ENCODE results near the gene HOXA9. TPM values are rescaled to one million over a fixed set of nuclear protein-coding genes. Genes with fewer than 3 reads are reported as not detected.

HOXA9 gene
- total RNA-seq, 1 donor from 2014 or later: not detected

GRCh38 chr7:27171637-27172314, 6.4 kb upstream of the HOXA9 start:
- TF ChIP-seq CTCF (IDR thresholded peaks at IDR 0.05): no peak
- peak; percentile 9 for TF ChIP-seq EZH2 (IDR thresholded peaks at IDR 0.05)
- TF ChIP-seq EZH2phosphoT487 (IDR thresholded peaks at IDR 0.05): peak; percentile 50
- no peaks in the 10 kb centered on the region for H3F3A ChIP-seq (ENCODE audit: low read depth)
- Mint-ChIP-seq H3K27ac (no peak overlapping the region), H3K4me3 (peak overlapping the region; percentile 72), H3K36me3 (no peaks in the 10 kb centered on the region), H3K9me3 (peaks cover 9% of the 10 kb centered on the region), H3K27me3 (ENCODE audit: insufficient read depth, low read depth) (peaks cover 80% of the 10 kb centered on the region), H3K4me1 (peaks cover 2% of the 10 kb centered on the region)
- no peaks in the 10 kb centered on the region for H3K36me3 ChIP-seq
- H3K79me2 ChIP-seq (ENCODE audit: low read depth): no peaks in the 10 kb centered on the region
- no peak overlapping the region for H3K4me2 ChIP-seq
- DNase-seq (ENCODE audit: low spot score): peak; percentile 50
- H2AFZ ChIP-seq (replicated peaks): no peak overlapping the region
- H3K9me3 ChIP-seq (ENCODE audit: low read depth): no peaks in the 10 kb centered on the region
- no peak overlapping the region for H3K4me3 ChIP-seq
- H3K4me1 ChIP-seq: no peaks in the 10 kb centered on the region
- peaks cover 98% of the 10 kb centered on the region for H4K20me1 ChIP-seq (ENCODE audit: low read depth)
- H3K27ac ChIP-seq: no peak overlapping the region
- H3K9ac ChIP-seq: no peak overlapping the region
- H3K27me3 ChIP-seq: peaks cover 100% of the 10 kb centered on the region

- H3K79me2 ChIP-seq (ENCODE audit: low read depth): no peaks in the 10 kb centered on the region
- H3K27me3 Mint-ChIP-seq (ENCODE audit: insufficient read depth, low read depth): peaks cover 80% of the 10 kb centered on the region
- no peaks in the 10 kb centered on the region for H3K36me3 ChIP-seq
- H3F3A ChIP-seq (ENCODE audit: low read depth): no peaks in the 10 kb centered on the region
- H3K4me3 ChIP-seq: no peak overlapping the region
- DNase-seq (ENCODE audit: low spot score): peak; percentile 44
- peaks cover 100% of the 10 kb centered on the region for H3K27me3 ChIP-seq
- no peak overlapping the region for H2AFZ ChIP-seq (replicated peaks)
- peaks cover 98% of the 10 kb centered on the region for H4K20me1 ChIP-seq (ENCODE audit: low read depth)
- no peak overlapping the region for H3K27ac ChIP-seq
- H3K4me1 Mint-ChIP-seq: peaks cover 2% of the 10 kb centered on the region
- H3K9me3 Mint-ChIP-seq: peaks cover 9% of the 10 kb centered on the region
- peak overlapping the region; percentile 9 for H3K4me3 Mint-ChIP-seq
- H3K4me1 ChIP-seq: no peaks in the 10 kb centered on the region
- H3K4me2 ChIP-seq: no peak overlapping the region
- H3K36me3 Mint-ChIP-seq: no peaks in the 10 kb centered on the region
- peak; percentile 42 for TF ChIP-seq EZH2 (IDR thresholded peaks at IDR 0.05)
- TF ChIP-seq CTCF (IDR thresholded peaks at IDR 0.05): no peak
- TF ChIP-seq EZH2phosphoT487 (IDR thresholded peaks at IDR 0.05): peak; percentile 44
- H3K9ac ChIP-seq: no peak overlapping the region
- H3K27ac Mint-ChIP-seq: no peak overlapping the region
- no peaks in the 10 kb centered on the region for H3K9me3 ChIP-seq (ENCODE audit: low read depth)
Measured at GRCh38 chr7:27171325-27171636, 5.9 kb upstream of the HOXA9 start.

- Mint-ChIP-seq H3K9me3 (peaks cover 9% of the 10 kb centered on the region), H3K4me3 (no peak overlapping the region), H3K36me3 (no peaks in the 10 kb centered on the region), H3K27ac (no peak overlapping the region), H3K27me3 (ENCODE audit: insufficient read depth, low read depth) (peaks cover 78% of the 10 kb centered on the region), H3K4me1 (peaks cover 2% of the 10 kb centered on the region)
- no peaks in the 10 kb centered on the region for H3K4me1 ChIP-seq
- no peak overlapping the region for H3K4me2 ChIP-seq
- no peak for DNase-seq (ENCODE audit: low spot score)
- no peak overlapping the region for H3K27ac ChIP-seq
- H2AFZ ChIP-seq (replicated peaks): no peak overlapping the region
- no peaks in the 10 kb centered on the region for H3K36me3 ChIP-seq
- no peak overlapping the region for H3K4me3 ChIP-seq
- no peak overlapping the region for H3K9ac ChIP-seq
- H3F3A ChIP-seq (ENCODE audit: low read depth): no peaks in the 10 kb centered on the region
- H3K79me2 ChIP-seq (ENCODE audit: low read depth): no peaks in the 10 kb centered on the region
- TF ChIP-seq EZH2 (IDR thresholded peaks at IDR 0.05) (no peak), CTCF (IDR thresholded peaks at IDR 0.05) (no peak), EZH2phosphoT487 (IDR thresholded peaks at IDR 0.05) (no peak)
- no peaks in the 10 kb centered on the region for H3K9me3 ChIP-seq (ENCODE audit: low read depth)
- H3K27me3 ChIP-seq: peaks cover 100% of the 10 kb centered on the region
- peaks cover 98% of the 10 kb centered on the region for H4K20me1 ChIP-seq (ENCODE audit: low read depth)
Measured at GRCh38 chr7:27170426-27171324, 5.3 kb upstream of the HOXA9 start.
